Stimulated activated CD4-positive, alpha-beta T cell treated with anti-CD3 and anti-CD28 coated beads, TNF-alpha, amount 100 ng/mL, for 4 hours (primary cell): ENCODE measurements around the gene GNPDA2.

Experiments used
- DNase-seq, 3 experiments: peaks; one replicate each; pipeline ENCODE4 v3.0.0-alpha.2; 2020; ENCODE audit warnings: low read depth in 3 of 3

Gene GNPDA2

GRCh38 chr4:44679060-44679459, 47.3 kb downstream of the GNPDA2 start:
- no peak for DNase-seq

- peak; percentile 72 to 82 (median 76) for DNase-seq
Measured at GRCh38 chr4:44678094-44679041, 48.0 kb downstream of the GNPDA2 start, which contains the start of gene GUF1. Gene GUF1, plus strand, starts transcription at chr4:44678420. Its CDS starts 203 bp downstream, at chr4:44678623.

- DNase-seq: no peak
Measured at GRCh38 chr4:44675366-44675765, 51.0 kb downstream of the GNPDA2 start.

- DNase-seq: no peak
Measured at GRCh38 chr4:44674471-44674870, 51.9 kb downstream of the GNPDA2 start.

- no peak for DNase-seq
Measured at GRCh38 chr4:44671636-44672035, 54.7 kb downstream of the GNPDA2 start.

- no peak for DNase-seq
Measured at GRCh38 chr4:44670506-44671199, 55.7 kb downstream of the GNPDA2 start.

GRCh38 chr4:44668526-44668925, 57.8 kb downstream of the GNPDA2 start:
- no peak for DNase-seq

- DNase-seq: no peak
Measured at GRCh38 chr4:44663539-44664263, 62.7 kb downstream of the GNPDA2 start.

GRCh38 chr4:44662623-44663005, 63.7 kb downstream of the GNPDA2 start:
- DNase-seq: no peak

- DNase-seq: no peak
Measured at GRCh38 chr4:44661940-44662622, 64.3 kb downstream of the GNPDA2 start.

GRCh38 chr4:44660396-44660795, 66.0 kb downstream of the GNPDA2 start:
- no peak for DNase-seq

GRCh38 chr4:44652002-44652401, 74.4 kb downstream of the GNPDA2 start:
- DNase-seq: no peak
